Colonic mucosa (tissue), 4 donors: Measurements from ENCODE around the gene AGAP1. TPM values are rescaled to one million over a fixed set of nuclear protein-coding genes. Genes with fewer than 3 reads are reported as not detected.
"Not testable (repeated sequence)": the region's sequence is repeated elsewhere in the genome, so short reads cannot be mapped to it uniquely, and the experiment has no call there.

Experiments used
- DNase-seq: peaks from one replicate; pipeline ENCODE4 v3.0.0-alpha.2; 2020
- H3K27ac ChIP-seq: fragments of 200-600 bp; one replicate; pipeline ENCODE4 v1.8.0; 2021
- H3K27me3 ChIP-seq: fragments of 200-600 bp; one replicate; pipeline ENCODE4 v1.8.0; 2021
- H3K36me3 ChIP-seq: fragments of 200-600 bp; one replicate; pipeline ENCODE4 v1.8.0; 2021
- H3K4me1 ChIP-seq: fragments of 200-600 bp; one replicate; pipeline ENCODE4 v1.8.0; 2021; ENCODE audit warnings: mild to moderate bottlenecking
- H3K4me3 ChIP-seq: fragments of 200-600 bp; one replicate; pipeline ENCODE4 v1.8.0; 2021
- H3K9ac ChIP-seq, 2 donors: one replicate each; pipeline ENCODE4 v1.7.0; 2013; ENCODE audit warnings: control low read depth in 2 of 2, low read depth in 2 of 2, low read length in 2 of 2
- H3K9me3 ChIP-seq: fragments of 200-600 bp; one replicate; pipeline ENCODE4 v1.8.0; 2021
- intact Hi-C: fragments of 100-400 bp; cut with DNase I; formaldehyde crosslinking; loops from one replicate; pipeline ENCODE4 v1.14.1; 2022
- total RNA-seq, 2 donors: library from RNA; stranded (reverse); fragmentation: NEBNext Ultra II Directional in 1 of 2; extraction: Animal tissue kit (Norgen Biotek cat#: 25700) in 1 of 2; gene quantifications; one replicate each; pipeline ENCODE4 v1.2.1, GENCODE V29; 2021
- TF ChIP-seq, protein P1 (sequence below): fragments of 200-600 bp; IDR thresholded peaks from one replicate; pipeline ENCODE4 v1.8.0; 2022; ENCODE audit warnings: antibody characterized with exemption, mild to moderate bottlenecking
- donor health status: healthy.
- donor health status: DM: no; HTN: no; CAD: no.
- donor health status: DM: no; HTN: no; CAD: no.

AGAP1 gene
- total RNA-seq, 2 donors from 2014 or later = 62.1 to 62.9 TPM

DNA sequence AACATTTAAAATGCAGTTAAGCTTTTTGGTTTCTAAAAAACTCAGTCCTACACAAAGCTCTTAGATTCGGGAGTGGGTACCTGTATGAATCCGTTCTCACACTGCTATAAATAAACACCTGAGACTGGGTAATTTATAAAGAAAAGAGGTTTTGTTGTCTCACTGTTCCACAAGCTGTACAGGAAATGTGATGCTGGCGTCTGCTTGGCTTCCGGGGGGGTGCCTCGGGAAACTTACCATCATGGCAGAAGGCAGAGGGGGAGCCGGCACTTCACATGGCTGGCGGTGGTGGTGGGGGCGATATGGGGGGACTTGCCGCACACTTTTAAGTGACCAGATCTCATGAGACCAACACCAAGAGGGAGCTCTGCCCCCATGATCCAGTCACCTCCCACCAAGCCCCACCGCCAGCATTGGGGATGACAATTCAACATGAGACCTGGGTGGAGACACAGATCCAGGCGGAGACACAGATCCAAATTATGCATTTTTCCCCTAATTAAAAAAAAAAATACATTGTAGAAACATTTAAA, 451.8 kb downstream of the AGAP1 start:
- no peak overlapping the region for H3K9ac ChIP-seq
- H3K4me3 ChIP-seq = no peak overlapping the region
- H3K27ac ChIP-seq = no peak overlapping the region
- no peaks in the 10 kb centered on the region for H3K36me3 ChIP-seq
- TF ChIP-seq, protein P1, sequence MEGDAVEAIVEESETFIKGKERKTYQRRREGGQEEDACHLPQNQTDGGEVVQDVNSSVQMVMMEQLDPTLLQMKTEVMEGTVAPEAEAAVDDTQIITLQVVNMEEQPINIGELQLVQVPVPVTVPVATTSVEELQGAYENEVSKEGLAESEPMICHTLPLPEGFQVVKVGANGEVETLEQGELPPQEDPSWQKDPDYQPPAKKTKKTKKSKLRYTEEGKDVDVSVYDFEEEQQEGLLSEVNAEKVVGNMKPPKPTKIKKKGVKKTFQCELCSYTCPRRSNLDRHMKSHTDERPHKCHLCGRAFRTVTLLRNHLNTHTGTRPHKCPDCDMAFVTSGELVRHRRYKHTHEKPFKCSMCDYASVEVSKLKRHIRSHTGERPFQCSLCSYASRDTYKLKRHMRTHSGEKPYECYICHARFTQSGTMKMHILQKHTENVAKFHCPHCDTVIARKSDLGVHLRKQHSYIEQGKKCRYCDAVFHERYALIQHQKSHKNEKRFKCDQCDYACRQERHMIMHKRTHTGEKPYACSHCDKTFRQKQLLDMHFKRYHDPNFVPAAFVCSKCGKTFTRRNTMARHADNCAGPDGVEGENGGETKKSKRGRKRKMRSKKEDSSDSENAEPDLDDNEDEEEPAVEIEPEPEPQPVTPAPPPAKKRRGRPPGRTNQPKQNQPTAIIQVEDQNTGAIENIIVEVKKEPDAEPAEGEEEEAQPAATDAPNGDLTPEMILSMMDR = no peak
- no peaks in the 10 kb centered on the region for H3K9me3 ChIP-seq
- DNase-seq = no peak
- H3K4me1 ChIP-seq = no peaks in the 10 kb centered on the region
- intact Hi-C loops = no loop called here
- no peaks in the 10 kb centered on the region for H3K27me3 ChIP-seq

DNA sequence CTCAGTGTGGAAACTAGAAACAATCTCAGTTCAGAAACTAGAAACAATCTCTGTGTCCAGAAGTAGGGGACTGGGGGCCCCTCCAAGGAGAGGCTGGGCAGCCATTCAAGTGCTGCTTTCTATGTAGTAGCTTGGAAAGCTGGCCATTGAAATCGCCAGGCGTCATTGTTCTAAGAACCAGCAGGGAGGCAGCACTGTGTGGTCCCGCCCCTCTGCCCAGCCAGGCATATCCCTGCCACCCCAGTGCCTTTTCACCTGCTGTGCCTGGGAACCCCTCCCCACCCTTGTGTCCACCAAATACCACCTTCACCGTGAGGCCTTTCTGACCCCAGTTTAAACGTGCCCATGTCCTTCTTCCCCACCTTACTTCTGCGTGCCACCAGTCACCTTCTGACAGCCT, 452.7 kb downstream of the AGAP1 start:
- Histone ChIP-seq H3K27me3 (no peaks in the 10 kb centered on the region), H3K27ac (no peak overlapping the region), H3K36me3 (no peaks in the 10 kb centered on the region), H3K4me3 (no peak overlapping the region), H3K9me3 (no peaks in the 10 kb centered on the region), H3K4me1 (no peaks in the 10 kb centered on the region), H3K9ac (no peak overlapping the region)
- intact Hi-C loops = no loop called here
- no peak for DNase-seq
- TF ChIP-seq, protein P1 = no peak

DNA sequence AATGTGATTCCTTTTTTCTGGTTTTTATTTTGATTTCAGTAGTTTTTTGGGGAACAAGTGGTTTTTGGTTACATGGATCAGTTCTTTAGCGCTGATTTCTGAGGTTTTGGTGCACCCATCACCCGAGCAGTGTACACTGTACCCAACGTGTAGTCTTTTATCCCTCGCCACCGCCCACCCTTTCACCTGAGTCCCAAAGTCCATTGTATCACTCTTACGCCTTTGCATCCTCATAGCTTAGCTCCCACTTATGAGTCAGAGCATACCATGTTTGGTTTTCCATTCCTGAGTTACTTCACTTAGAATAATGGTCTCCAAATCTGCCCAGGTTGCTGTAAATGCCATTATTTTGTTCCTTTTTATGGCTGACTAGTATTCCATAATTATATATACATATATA, 453.2 kb downstream of the AGAP1 start:
- not testable (repeated sequence) for H3K9me3 ChIP-seq, DNase-seq

DNA sequence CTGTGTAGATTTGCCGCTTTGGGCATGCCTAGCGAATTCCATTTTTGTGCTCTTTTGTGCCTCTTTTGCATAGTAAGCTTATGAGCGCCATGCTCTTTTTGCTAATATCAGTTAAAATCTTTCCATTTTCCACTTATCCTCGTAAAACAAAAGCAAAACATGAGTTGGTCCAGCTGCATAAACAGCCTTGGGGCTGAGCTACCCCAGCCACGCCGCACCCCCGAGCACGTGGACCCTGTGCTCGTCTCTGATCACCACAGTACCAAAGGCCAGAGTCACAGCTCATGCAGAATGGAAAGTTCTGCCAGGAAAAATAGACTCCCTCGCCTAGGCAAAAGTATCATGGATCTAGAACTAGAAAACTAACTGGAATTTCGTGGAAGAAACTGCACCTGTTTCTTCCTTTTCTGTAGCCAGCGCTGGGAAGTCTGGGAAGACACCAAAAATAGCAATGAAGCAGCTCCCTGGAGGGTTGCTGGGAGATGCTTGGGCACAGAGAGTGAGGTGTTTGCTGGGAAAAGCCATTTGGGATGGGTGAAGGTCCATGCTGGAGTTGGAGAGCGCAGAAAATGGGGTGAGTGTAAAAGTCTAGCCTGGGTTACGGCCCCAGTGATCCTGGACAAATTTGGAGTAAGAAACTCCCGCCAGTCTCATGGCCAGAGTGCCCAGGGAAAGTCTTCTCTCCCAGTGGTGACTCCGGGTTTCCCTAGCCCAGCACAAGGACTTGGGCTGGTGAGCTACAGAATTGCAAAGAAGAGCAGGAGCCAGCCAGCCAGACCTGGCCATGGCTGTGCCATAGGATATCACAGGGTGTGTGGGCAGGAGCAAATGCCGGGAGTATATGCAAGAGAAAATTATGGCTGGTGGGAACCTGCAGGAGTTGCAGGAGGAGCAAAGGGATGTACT, 456.0 kb downstream of the AGAP1 start:
- H3K4me1 ChIP-seq = no peaks in the 10 kb centered on the region
- intact Hi-C loops = no loop called here
- TF ChIP-seq, protein P1 = no peak
- H3K4me3 ChIP-seq = no peak overlapping the region
- H3K9ac ChIP-seq = no peak overlapping the region
- no peaks in the 10 kb centered on the region for H3K9me3 ChIP-seq
- H3K27me3 ChIP-seq = no peaks in the 10 kb centered on the region
- H3K27ac ChIP-seq = no peak overlapping the region
- H3K36me3 ChIP-seq = no peaks in the 10 kb centered on the region
- no peak for DNase-seq

More for the DNA sequence above, 453.2 kb downstream of the AGAP1 start:
- H3K9ac ChIP-seq, H3K36me3 ChIP-seq, H3K27ac ChIP-seq, H3K27me3 ChIP-seq, intact Hi-C loops, H3K4me3 ChIP-seq, H3K4me1 ChIP-seq: not testable (repeated sequence)

DNA sequence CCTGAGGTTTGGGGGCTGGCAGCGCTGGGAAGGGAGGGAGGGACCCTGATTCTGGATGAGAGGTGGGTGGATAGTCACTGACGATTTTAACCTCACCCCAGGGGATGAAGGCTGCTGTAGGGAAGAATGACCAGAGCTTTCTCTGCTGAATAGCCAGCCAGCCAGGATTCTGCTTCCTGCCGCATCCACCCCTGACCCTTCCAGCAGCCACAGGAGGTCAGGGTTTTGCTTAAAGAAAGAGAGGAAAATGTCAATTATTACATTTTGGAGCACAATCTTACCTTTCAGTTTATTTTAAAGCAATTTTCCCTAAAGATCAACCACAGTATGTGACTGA, 456.6 kb downstream of the AGAP1 start:
- Histone ChIP-seq H3K36me3 (no peaks in the 10 kb centered on the region), H3K9ac (no peak overlapping the region), H3K4me3 (no peak overlapping the region), H3K9me3 (no peaks in the 10 kb centered on the region), H3K27ac (no peak overlapping the region), H3K4me1 (no peaks in the 10 kb centered on the region), H3K27me3 (no peaks in the 10 kb centered on the region)
- DNase-seq = no peak
- TF ChIP-seq, protein P1 = no peak
- intact Hi-C loops = no loop called here

DNA sequence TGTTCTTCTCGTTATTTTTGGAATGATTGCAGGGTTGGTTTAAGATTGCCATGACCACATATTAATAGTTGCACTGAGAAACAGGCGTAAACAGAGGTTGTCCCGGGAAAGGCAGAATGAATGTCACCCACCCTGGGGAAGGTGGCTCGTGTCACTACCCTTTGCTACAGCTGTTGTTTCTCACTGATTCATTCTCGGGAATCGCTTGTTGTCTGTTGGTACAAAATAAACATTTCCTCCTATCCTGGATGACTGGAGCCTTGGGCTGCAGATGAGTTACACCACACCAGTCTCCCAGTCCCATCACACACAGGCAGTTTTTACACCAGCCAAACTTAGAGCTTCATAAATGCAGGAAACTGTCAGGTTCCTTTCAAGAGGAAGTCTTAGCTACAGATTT, 457.6 kb downstream of the AGAP1 start:
- H3K9ac ChIP-seq = no peak overlapping the region
- no peaks in the 10 kb centered on the region for H3K9me3 ChIP-seq
- no peaks in the 10 kb centered on the region for H3K36me3 ChIP-seq
- intact Hi-C loops = no loop called here
- no peak for DNase-seq
- H3K27me3 ChIP-seq = no peaks in the 10 kb centered on the region
- no peak overlapping the region for H3K27ac ChIP-seq
- no peak overlapping the region for H3K4me3 ChIP-seq
- H3K4me1 ChIP-seq = no peaks in the 10 kb centered on the region
- TF ChIP-seq, protein P1 = no peak
